ENCODE measurements around the gene KANSL1. TPM values are rescaled to one million over a fixed set of nuclear protein-coding genes. Genes with fewer than 3 reads are reported as not detected.

KANSL1 gene
- polyA plus RNA-seq, 3 donors, result 3.1 to 31.9 (median 4.6) TPM

DNA sequence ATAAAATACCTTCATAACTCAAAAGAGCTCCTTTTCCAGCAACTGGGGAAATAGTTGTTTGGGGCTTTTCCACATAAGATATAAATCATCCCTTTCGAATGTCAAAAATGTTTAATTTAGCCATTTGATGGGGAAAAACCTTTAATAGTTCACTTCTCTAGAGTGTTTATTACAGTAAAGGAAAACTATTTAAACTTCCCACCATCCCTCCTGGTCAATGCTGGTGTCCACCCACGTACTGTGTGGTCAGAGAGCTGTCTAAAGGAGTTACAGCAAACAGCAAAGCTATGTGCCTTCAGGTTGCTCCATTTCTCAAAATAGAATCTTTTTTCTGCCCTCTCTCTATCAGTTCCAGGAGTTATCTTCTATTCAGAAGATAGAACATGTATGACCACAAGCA is 33.5 kb downstream of the KANSL1 start:
- Histone ChIP-seq H2AFZ (ENCODE audit: insufficient read depth, low read depth, low read length, poor library complexity, severe bottlenecking) (no peak overlapping the region), H3K79me2 (ENCODE audit: insufficient read depth, low read length) (peaks cover 100% of the 10 kb centered on the region), H4K20me1 (ENCODE audit: insufficient read depth, low read length) (peaks cover 100% of the 10 kb centered on the region), H3K4me3 (replicated peaks in 1 of 3; ENCODE audit: low read depth in 2 of 3, low read length in 3 of 3) (no peak overlapping the region), H3K27me3 (ENCODE audit: control insufficient read depth in 2 of 2, insufficient read depth in 2 of 2, low read length in 2 of 2) (no peaks in the 10 kb centered on the region), H3K27ac (ENCODE audit: low read depth in 1 of 2, low read length in 2 of 2) (peak overlapping the region in 1 of 2 donors; percentile 6), H3K4me1 (ENCODE audit: control insufficient read depth in 1 of 2, insufficient read depth in 2 of 2, low read length in 2 of 2) (peaks cover 32 to 41% of the 10 kb centered on the region in 2 donors), H3K36me3 (replicated peaks in 1 of 2; ENCODE audit: control insufficient read depth in 1 of 2, insufficient read depth in 2 of 2, low read length in 2 of 2) (no peaks in the 10 kb centered on the region), H3K4me2 (replicated peaks; ENCODE audit: extremely low read depth, low read length, poor library complexity, severe bottlenecking) (no peak overlapping the region), H3K9me3 (replicated peaks in 1 of 2; ENCODE audit: control insufficient read depth in 1 of 2, insufficient read depth in 1 of 2, low read length in 2 of 2) (no peaks in the 10 kb centered on the region), H3K9ac (ENCODE audit: insufficient read depth, low read length, poor library complexity, severe bottlenecking) (no peak overlapping the region)
- TF ChIP-seq, protein P1, sequence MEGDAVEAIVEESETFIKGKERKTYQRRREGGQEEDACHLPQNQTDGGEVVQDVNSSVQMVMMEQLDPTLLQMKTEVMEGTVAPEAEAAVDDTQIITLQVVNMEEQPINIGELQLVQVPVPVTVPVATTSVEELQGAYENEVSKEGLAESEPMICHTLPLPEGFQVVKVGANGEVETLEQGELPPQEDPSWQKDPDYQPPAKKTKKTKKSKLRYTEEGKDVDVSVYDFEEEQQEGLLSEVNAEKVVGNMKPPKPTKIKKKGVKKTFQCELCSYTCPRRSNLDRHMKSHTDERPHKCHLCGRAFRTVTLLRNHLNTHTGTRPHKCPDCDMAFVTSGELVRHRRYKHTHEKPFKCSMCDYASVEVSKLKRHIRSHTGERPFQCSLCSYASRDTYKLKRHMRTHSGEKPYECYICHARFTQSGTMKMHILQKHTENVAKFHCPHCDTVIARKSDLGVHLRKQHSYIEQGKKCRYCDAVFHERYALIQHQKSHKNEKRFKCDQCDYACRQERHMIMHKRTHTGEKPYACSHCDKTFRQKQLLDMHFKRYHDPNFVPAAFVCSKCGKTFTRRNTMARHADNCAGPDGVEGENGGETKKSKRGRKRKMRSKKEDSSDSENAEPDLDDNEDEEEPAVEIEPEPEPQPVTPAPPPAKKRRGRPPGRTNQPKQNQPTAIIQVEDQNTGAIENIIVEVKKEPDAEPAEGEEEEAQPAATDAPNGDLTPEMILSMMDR (IDR thresholded peaks at IDR 0.05), result no peak
- H3K27ac Mint-ChIP-seq, result peak overlapping the region in 2 of 7 donors; percentile 7 to 63
- peaks cover 4 to 22% of the 10 kb centered on the region in 2 donors for H3K36me3 Mint-ChIP-seq
- peaks cover 65% of the 10 kb centered on the region for H3K4me1 Mint-ChIP-seq
- no peaks in the 10 kb centered on the region for H3K9me3 Mint-ChIP-seq
- DNase-seq, result no peak
- WGBS (ENCODE audit: insufficient coverage), result no CpG with 5 or more reads among the region's 2 CpGs
- intact Hi-C loops (cut with micrococcal nuclease), result loop anchor here in 1 of 2 donors (5.0 kb wide), 1 partner anchor 33 kb away; the partner anchor contains the start of gene KANSL1
- H3K4me3 Mint-ChIP-seq, result no peak overlapping the region
- no peaks in the 10 kb centered on the region for H3K27me3 Mint-ChIP-seq (ENCODE audit: low read depth in 3 of 3)

DNA sequence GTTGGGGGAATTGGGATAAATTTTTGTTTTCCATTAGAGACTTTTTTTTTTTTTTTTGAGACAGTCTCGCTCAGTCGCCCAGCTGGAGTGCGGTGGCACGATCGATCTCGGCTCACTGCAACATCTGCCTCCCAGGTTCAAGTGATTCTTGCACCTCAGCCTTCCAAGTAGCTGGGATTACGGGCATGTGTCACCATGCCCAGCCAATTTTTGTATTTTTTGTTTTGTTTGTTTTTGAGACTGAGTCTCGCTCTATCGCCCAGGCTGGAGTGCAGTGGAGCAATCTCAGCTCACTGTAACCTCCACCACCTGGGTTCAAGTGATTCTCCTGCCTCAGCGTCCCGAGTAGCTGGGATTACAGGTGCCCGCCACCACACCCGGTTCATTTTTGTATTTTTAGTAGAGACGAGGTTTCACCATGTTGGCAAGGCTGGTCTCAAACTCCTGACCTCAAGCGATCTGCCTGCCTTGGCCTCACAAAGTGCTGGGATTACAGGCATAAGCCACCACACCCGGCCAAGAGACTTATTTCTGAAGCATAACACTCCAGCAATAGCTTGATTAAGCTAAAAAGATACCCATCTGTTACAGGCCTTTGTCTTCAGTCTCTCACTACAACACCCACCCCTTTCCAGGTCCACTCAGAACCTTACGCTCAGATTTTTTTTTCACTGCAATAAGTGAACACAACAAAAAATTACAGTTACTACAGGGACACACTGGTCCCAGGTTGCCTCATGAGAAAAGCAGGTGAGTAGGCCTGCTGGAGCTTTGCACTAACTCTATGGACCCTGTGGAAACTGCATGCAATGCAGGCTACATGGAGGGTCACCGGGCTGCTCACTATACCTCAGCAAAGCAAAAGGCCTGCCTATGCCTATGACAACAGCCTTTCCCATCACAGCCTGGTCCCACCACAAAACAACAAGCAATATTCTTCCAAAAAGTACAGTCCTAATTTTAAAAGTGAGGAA is 34.6 kb downstream of the KANSL1 start:
- Histone ChIP-seq H3K4me2 (replicated peaks; ENCODE audit: extremely low read depth, low read length, poor library complexity, severe bottlenecking) (no peak overlapping the region), H3K4me3 (replicated peaks in 1 of 3; ENCODE audit: low read depth in 2 of 3, low read length in 3 of 3) (no peak overlapping the region)
- WGBS (ENCODE audit: insufficient coverage), result 98% methylated on average over 8 of the region's 18 CpGs

More for the DNA sequence above, 34.6 kb downstream of the KANSL1 start:
- Histone ChIP-seq H3K79me2 (ENCODE audit: insufficient read depth, low read length) (peaks cover 100% of the 10 kb centered on the region), H3K9ac (ENCODE audit: insufficient read depth, low read length, poor library complexity, severe bottlenecking) (no peak overlapping the region), H3K27ac (ENCODE audit: low read depth in 1 of 2, low read length in 2 of 2) (peak overlapping the region in 1 of 2 donors; percentile 6), H3K36me3 (replicated peaks in 1 of 2; ENCODE audit: control insufficient read depth in 1 of 2, insufficient read depth in 2 of 2, low read length in 2 of 2) (no peaks in the 10 kb centered on the region), H3K4me1 (ENCODE audit: control insufficient read depth in 1 of 2, insufficient read depth in 2 of 2, low read length in 2 of 2) (peaks cover 29 to 39% of the 10 kb centered on the region in 2 donors), H4K20me1 (ENCODE audit: insufficient read depth, low read length) (peaks cover 100% of the 10 kb centered on the region), H3K27me3 (ENCODE audit: control insufficient read depth in 2 of 2, insufficient read depth in 2 of 2, low read length in 2 of 2) (no peaks in the 10 kb centered on the region), H3K9me3 (replicated peaks in 1 of 2; ENCODE audit: control insufficient read depth in 1 of 2, insufficient read depth in 1 of 2, low read length in 2 of 2) (no peaks in the 10 kb centered on the region), H2AFZ (ENCODE audit: insufficient read depth, low read depth, low read length, poor library complexity, severe bottlenecking) (no peak overlapping the region)
- no peaks in the 10 kb centered on the region for H3K9me3 Mint-ChIP-seq
- TF ChIP-seq, protein P1 (IDR thresholded peaks at IDR 0.05), result no peak
- peaks cover 65% of the 10 kb centered on the region for H3K4me1 Mint-ChIP-seq
- H3K4me3 Mint-ChIP-seq, result no peak overlapping the region
- intact Hi-C loops (cut with micrococcal nuclease), result loop anchor here in 1 of 2 donors (5.0 kb wide), 1 partner anchor 34 kb away; the partner anchor contains the start of gene KANSL1
- H3K27me3 Mint-ChIP-seq (ENCODE audit: low read depth in 3 of 3), result no peaks in the 10 kb centered on the region
- DNase-seq, result no peak
- peaks cover 4 to 22% of the 10 kb centered on the region in 2 donors for H3K36me3 Mint-ChIP-seq
- H3K27ac Mint-ChIP-seq, result peak overlapping the region in 3 of 7 donors; percentile 43 to 58 (median 52)

All from CD14-positive monocyte (primary cell).